ENCODE measurements around the gene YJEFN3. TPM values are rescaled to one million over a fixed set of nuclear protein-coding genes. Genes with fewer than 3 reads are reported as not detected.

The YJEFN3 gene
- total RNA-seq, 4 donors from 2014 or later, result 1.2 to 3.3 (median 2.8) TPM

DNA sequence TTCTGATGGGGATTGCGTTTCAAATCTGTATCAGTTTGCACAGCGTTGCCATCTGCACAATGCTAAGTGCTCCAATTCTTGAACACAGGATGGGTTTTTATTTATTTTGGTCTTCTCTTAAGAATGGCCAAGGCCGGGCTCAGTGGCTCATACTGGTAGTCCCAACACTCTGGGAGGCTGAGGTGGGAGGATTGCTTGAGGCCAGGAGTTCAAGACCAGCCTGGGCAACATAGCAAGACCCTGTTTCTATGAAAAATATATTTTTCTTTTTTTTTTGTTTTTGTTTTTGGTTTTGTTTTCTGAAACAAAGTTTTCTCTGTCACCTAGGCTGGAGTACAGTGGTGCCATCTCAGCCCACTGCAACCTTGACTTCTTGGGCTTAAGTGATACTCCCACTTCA is 5.5 kb upstream of the YJEFN3 start:
- peaks cover 8 to 62% (median 23%) of the 10 kb centered on the region in 4 donors for H3K4me1 ChIP-seq
- no peak overlapping the region for H3K27ac ChIP-seq (replicated peaks in 1 of 4)
- H3K27me3 ChIP-seq, result no peaks in the 10 kb centered on the region
- no peak overlapping the region for H3K4me3 ChIP-seq
- WGBS, result 97% methylated on average over 3 of the region's 3 CpGs
- H3K36me3 ChIP-seq, result peaks cover 13 to 73% (median 48%) of the 10 kb centered on the region in 4 donors
- DNase-seq (ENCODE audit: extremely low spot score), result no peak
- H3K9me3 ChIP-seq, result no peaks in the 10 kb centered on the region
- intact Hi-C loops (cut with DNase I), result no loop called here
- TF ChIP-seq, protein P1, sequence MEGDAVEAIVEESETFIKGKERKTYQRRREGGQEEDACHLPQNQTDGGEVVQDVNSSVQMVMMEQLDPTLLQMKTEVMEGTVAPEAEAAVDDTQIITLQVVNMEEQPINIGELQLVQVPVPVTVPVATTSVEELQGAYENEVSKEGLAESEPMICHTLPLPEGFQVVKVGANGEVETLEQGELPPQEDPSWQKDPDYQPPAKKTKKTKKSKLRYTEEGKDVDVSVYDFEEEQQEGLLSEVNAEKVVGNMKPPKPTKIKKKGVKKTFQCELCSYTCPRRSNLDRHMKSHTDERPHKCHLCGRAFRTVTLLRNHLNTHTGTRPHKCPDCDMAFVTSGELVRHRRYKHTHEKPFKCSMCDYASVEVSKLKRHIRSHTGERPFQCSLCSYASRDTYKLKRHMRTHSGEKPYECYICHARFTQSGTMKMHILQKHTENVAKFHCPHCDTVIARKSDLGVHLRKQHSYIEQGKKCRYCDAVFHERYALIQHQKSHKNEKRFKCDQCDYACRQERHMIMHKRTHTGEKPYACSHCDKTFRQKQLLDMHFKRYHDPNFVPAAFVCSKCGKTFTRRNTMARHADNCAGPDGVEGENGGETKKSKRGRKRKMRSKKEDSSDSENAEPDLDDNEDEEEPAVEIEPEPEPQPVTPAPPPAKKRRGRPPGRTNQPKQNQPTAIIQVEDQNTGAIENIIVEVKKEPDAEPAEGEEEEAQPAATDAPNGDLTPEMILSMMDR (IDR thresholded peaks at IDR 0.05), result no peak
- TF ChIP-seq POLR2AphosphoS5 (IDR thresholded peaks at IDR 0.05) (no peak), POLR2A (IDR thresholded peaks at IDR 0.05; ENCODE audit: low read depth) (no peak), EP300 (IDR thresholded peaks at IDR 0.05) (no peak)

DNA sequence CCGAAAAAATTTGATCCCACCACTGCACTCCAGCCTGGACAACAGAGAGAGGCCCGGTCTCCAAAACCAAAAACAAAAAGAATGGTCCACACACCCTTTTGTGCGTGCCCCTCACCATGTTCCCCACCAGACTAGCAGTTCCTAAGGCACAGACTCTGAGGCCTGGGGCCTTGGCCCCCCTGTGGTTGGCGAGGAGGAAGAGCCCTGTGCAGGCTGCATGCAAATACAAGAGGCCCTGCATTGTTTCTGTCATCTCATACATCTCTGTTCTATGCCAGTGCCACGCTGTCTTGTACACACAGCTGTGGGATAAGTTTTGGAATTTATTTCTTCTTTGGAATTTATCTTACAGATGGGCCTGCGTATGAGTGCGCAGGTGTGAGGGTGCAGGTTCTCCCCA is 4.7 kb upstream of the YJEFN3 start:
- intact Hi-C loops (cut with DNase I), result no loop called here
- peaks cover 15 to 74% (median 50%) of the 10 kb centered on the region in 4 donors for H3K36me3 ChIP-seq

DNA sequence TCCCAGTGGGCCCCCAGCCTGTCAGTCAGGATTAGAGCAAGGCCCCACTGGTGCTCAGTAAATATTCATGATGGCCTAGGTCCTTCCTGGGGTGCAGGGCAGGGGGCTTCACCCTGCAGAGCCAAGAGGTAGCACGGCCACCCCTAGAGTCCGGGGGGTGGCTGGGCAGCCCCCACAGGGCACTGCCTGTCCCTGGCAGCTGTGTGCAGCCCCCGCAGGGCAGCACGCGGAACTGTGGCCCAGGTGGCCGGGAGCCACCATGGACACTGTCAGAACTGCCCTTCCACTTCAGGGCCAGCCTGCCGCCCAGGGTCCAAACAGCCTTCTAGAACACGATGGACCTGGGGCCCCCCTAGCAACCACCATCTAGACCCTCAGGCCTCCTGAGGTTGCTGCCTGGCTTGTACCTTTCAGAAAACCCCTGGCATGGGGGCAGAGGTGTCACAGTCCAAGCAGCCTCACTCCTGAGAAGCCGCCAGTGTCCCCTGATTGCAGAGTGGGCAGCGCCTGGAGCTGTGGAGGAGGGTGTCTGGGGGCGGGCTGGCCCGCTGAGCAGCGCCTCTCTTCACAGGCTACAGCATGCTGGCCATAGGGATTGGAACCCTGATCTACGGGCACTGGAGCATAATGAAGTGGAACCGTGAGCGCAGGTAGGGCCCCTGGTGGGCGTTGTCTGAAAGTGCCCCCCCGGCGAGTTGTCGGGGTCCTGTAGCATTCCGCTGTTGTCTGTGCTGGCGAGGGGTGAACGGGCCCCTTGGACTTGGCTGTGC is 2.9 kb upstream of the YJEFN3 start:
- no peak overlapping the region for H3K27ac ChIP-seq (replicated peaks in 1 of 4)
- DNase-seq (ENCODE audit: extremely low spot score), result no peak
- peaks cover 10 to 58% (median 21%) of the 10 kb centered on the region in 4 donors for H3K4me1 ChIP-seq
- TF ChIP-seq POLR2AphosphoS5 (IDR thresholded peaks at IDR 0.05) (no peak), POLR2A (IDR thresholded peaks at IDR 0.05; ENCODE audit: low read depth) (no peak), EP300 (IDR thresholded peaks at IDR 0.05) (no peak)
- TF ChIP-seq, protein P1 (IDR thresholded peaks at IDR 0.05), result no peak
- H3K9me3 ChIP-seq, result no peaks in the 10 kb centered on the region
- no peak overlapping the region for H3K4me3 ChIP-seq
- no peaks in the 10 kb centered on the region for H3K27me3 ChIP-seq
- intact Hi-C loops (cut with DNase I), result no loop called here
- H3K36me3 ChIP-seq, result peaks cover 15 to 62% (median 40%) of the 10 kb centered on the region in 4 donors
- WGBS, result 88% methylated on average over 15 of the region's 23 CpGs

More for the DNA sequence above, 4.7 kb upstream of the YJEFN3 start:
- Histone ChIP-seq H3K4me3 (no peak overlapping the region), H3K27ac (replicated peaks in 1 of 4) (no peak overlapping the region), H3K9me3 (no peaks in the 10 kb centered on the region), H3K27me3 (no peaks in the 10 kb centered on the region), H3K4me1 (peaks cover 8 to 67% (median 22%) of the 10 kb centered on the region in 4 donors)
- TF ChIP-seq, protein P1 (IDR thresholded peaks at IDR 0.05), result no peak
- no peak for TF ChIP-seq POLR2AphosphoS5 (IDR thresholded peaks at IDR 0.05)
- TF ChIP-seq POLR2A (IDR thresholded peaks at IDR 0.05; ENCODE audit: low read depth), result no peak
- no peak for TF ChIP-seq EP300 (IDR thresholded peaks at IDR 0.05)
- 77% methylated on average over 7 of the region's 7 CpGs for WGBS
- DNase-seq (ENCODE audit: extremely low spot score), result no peak

- intact Hi-C loops (cut with DNase I), result no loop called here
- DNase-seq (ENCODE audit: extremely low spot score), result no peak
- Histone ChIP-seq H3K4me3 (no peak overlapping the region), H3K27me3 (no peaks in the 10 kb centered on the region), H3K9me3 (no peaks in the 10 kb centered on the region), H3K36me3 (peaks cover 15 to 57% (median 40%) of the 10 kb centered on the region in 4 donors), H3K4me1 (peaks cover 10 to 49% (median 21%) of the 10 kb centered on the region in 4 donors), H3K27ac (replicated peaks in 1 of 4) (no peak overlapping the region)
- 72% methylated on average over 20 of the region's 28 CpGs for WGBS
- TF ChIP-seq POLR2AphosphoS5 (IDR thresholded peaks at IDR 0.05) (no peak), EP300 (IDR thresholded peaks at IDR 0.05) (no peak), POLR2A (IDR thresholded peaks at IDR 0.05; ENCODE audit: low read depth) (no peak)
- TF ChIP-seq, protein P1 (IDR thresholded peaks at IDR 0.05), result no peak
Observed at GRCh38 chr19:19526581-19527370, 1.9 kb upstream of the YJEFN3 start.

Data from esophagus muscularis mucosa (tissue), 4 donors.